Embryonic facial prominence (tissue), 1 donor: ENCODE results near the gene SRGAP2.
"Not testable (repeated sequence)": the region's sequence is repeated elsewhere in the genome, so short reads cannot be mapped to it uniquely, and the experiment has no call there.

Experiments
- DNase-seq: peaks from one replicate; pipeline ENCODE4 v3.0.0-alpha.2; 2016; ENCODE audit errors: extremely low spot score

SRGAP2 gene

GRCh38 chr1:206205569-206205968, 2.2 kb downstream of the SRGAP2 start:
- DNase-seq: not testable (repeated sequence)

DNA sequence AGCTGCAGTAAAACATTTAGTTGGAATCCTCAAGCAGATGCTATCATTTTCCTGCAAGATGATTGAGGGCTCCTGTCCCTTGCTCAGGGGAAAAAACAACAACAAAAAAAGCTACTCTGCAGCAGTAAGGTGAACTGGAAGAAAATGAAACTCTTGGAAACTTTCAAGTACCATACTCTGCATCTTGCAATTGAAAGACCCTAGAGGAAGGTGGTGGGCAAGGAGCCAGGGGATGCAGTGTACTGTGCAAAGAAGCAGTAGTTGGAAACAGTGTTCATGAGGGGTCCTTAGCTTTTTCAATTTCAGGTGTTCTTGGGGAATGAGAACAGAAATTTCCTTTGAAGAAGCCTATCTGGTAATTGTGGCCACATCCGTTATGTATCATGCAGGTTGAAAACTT, 7.5 kb downstream of the SRGAP2 start:
- DNase-seq: not testable (repeated sequence)

DNA sequence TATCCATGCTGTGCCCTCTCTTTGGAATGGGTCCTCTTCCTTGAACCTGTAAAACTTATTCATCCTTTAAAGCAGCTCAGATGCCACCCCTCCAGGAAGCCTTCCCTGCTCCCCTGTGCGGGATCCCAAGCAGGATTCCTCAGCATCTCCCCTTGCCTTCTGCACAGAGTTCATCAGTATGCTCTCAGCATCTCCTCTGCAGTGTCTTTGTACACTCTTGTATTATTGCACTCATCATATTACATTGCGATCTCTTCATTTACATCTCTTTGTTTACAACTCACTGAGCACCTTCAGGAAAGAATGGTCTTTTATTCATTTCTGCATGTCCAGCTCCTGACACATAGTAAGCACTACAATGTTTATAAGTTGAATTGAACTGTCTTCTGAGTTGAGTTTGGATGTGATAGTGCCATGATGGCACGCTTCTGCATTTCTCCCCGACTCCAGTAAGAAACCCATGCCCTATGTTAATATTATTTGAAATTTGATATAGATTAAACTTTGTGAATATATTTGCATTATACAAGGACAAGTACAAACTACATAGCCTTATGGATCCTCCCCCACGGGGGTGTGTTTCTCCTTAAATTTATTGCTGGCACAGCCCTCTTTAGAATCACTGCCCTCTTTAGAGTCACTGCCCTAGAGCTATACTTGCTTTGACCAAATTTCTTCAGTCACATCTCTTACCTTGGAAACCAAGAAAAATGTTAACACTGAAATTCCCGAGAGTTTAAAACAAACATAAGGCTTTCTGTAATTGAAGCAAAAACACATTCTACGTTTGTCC, 12.5 kb downstream of the SRGAP2 start:
- DNase-seq: not testable (repeated sequence)

DNA sequence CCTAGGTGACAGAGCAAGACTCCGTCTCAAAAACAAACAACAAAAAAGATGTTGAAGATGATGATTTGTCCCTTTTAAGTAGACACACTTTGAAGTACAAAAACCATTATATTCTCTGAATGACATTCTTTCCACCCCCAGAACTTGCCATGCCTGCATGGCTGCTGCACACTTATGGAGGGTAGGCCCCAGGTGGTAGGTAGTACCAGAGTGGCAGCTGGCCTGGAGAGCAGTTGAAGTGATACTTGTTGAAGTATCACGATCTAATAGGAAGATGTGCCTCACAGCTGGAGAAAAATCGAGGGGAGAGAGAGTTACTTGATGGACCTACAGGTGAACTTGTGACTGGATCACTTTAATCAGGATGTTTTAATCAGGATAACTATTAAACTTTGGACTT, 14.9 kb downstream of the SRGAP2 start:
- not testable (repeated sequence) for DNase-seq

DNA sequence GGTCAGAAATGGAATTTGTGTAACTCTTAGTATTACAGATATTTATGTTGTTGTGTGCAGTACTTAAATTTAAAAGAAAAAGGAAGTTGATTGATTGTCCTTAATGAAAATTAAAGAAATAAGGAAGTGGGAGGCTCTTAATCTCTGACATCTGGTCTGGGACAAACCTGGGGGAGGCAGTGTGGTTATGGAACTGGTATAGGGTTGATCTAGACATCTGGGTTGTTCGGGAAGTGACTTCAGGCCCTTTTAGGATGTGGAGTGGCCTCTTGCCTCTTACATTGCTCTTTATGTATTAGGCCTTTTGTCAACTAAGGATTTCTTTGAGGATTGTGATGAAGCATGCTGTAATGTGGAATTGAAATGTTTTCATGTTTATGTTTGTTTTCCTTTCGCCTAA, 15.4 kb downstream of the SRGAP2 start:
- DNase-seq: not testable (repeated sequence)

- not testable (repeated sequence) for DNase-seq
These were observed 16.4 kb downstream of the SRGAP2 start for GRCh38 chr1:206219514-206220331.

- DNase-seq: not testable (repeated sequence)
These were observed 17.1 kb downstream of the SRGAP2 start for GRCh38 chr1:206220332-206221000.

- not testable (repeated sequence) for DNase-seq
These were observed 18.2 kb downstream of the SRGAP2 start for GRCh38 chr1:206221585-206221984.

DNA sequence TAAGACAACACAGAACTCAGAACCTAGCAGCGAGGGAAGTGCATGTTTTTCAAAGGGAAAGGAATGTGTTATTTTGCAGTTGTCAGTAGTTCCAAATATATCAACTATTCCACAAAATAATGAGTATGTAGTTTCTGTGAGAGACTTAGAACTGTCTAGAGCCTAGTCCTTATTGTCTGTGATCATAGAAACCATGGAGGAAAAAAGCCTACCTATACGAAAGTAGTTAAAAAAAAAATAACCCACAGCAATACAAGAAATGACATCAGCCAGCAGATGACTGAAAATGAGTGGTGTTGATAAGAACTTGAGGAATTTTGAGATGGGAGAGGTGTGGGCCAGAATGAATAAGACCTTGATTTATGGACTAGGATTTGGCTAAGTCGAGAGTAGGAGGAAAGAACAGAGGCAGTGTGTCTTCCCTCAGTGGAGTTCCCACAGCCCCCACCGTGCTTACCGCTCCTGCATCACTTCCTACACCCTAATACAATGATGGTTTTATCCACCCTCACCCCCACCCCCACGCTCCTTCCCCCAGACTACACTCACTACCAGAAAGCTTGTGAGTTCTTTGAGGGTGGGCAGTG, 20.9 kb downstream of the SRGAP2 start:
- not testable (repeated sequence) for DNase-seq

DNA sequence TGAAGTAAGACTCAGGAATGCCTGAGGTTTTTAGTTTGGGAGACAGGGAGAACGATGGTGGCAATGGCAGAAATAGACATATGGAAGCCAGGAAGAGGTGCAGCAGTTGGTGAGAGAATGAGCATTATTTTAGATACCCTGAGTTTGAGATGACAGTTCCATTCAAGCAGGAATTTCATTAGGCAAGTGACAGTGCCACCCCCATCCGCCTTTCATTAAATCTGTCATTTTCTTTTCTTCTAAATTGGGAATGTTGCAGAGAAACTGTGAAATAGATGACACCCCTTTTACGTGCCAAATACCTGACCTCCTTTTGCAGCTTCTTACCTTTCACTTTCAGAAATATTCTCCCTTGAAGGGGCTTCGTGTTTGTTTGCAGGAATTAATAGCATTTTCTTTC, 22.0 kb downstream of the SRGAP2 start:
- DNase-seq: not testable (repeated sequence)

- not testable (repeated sequence) for DNase-seq
These were observed 23.5 kb downstream of the SRGAP2 start for GRCh38 chr1:206226886-206227285.

DNA sequence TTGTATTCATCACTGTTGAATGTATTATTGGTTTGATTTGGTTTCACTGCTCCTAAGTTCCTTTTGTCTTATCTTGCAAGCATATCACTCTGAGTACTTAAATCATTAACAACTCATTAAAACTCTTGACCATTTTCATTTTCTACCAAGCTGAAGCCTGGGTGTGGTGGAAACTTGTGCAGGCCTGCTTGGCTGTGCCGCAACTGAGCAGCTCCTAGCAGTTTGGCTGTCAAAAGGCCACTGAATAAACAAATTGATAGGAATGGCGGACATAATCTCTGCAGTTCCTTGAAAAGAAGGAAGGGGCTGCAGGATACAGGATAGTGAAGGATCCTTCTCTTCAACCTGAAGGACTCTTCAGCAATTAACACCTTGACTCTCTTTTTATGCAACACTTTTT, 25.9 kb downstream of the SRGAP2 start:
- not testable (repeated sequence) for DNase-seq

DNA sequence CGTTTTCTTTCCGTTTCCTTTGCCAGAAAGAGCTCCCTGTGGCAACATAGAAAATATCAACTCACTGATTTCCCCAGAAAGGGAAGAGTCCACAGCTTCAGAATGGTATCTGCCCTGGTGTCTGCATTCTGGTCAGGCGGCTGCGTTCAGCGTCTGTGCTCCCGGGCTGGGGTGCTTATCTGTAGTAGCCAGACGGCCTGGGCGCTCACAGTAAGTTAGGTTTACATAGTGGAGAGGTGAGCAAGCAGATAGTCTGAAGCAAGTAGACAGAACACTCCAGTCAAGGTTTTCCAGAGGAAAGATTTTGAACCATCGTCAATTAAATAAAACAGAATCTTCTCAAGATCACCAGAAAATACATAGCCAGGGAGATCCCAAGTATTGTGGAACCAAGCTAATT, 28.6 kb downstream of the SRGAP2 start:
- DNase-seq: not testable (repeated sequence)

DNA sequence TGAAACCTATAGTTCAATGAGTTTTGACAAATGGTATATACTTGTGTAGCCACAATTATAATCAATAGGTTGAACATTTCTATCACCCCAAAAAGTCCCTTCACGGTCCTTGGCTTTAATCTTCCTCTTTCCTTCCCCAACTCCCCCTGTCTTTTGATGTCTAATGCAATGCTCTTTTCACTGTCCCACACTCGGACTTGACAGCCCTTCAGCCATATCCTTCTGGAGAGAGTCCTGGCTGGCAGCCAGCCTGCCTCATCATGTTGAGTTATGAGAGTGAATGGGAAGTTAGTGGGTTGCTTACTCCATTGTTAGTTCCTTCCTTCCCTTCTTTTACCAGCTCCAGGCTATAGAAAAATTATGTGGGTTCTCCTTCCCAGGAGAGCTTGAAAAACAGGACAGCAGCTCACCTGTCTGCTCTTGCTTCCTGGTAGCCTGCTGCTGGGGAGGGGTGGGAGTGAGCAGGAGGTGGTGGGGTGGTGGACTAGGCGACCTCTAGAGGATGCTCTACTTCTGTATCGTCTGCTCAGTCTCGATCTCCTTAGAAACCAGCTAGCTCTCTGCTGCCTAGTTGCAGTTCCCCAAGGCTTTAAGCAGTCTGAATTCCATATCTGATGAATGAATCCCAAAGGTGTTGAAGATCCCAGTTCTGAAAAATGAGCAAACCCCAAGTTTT, 29.8 kb downstream of the SRGAP2 start:
- not testable (repeated sequence) for DNase-seq

DNA sequence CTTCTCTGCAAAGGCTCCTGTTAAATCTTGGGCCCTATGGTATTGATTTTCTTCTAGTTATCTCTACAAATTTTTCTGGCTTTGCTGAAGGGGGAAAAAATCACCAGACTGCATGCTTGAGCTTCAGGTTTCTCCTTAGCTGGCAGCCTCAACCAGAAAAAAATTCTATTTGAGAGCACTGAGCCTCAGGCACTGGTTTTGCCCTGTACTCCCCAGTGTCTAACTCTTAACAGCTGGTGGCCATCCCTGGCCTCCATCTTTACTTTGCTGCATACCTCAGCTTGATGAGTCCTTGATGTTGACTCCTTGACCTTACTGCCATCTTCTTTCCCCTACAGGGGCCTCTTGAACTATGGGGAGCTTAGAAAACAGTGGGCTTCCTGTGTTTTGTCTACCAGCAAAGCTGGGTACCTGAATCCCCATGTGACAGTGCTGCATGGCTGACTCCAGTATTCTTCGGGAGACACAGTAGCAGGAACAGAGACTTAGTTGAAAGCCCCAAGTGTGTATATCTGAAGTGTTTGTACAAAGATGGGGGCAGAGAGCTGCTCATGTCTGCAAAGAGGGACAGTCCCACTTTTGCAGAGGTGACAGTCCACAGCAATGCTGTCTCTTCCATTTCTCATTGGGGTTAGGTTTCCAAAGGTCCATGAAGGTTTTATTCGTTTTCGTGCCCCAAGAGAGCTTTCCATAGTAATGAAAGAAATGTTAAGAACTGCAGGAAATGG, 31.0 kb downstream of the SRGAP2 start:
- not testable (repeated sequence) for DNase-seq

GRCh38 chr1:206235190-206235589, 31.8 kb downstream of the SRGAP2 start:
- not testable (repeated sequence) for DNase-seq

- not testable (repeated sequence) for DNase-seq
These were observed 36.9 kb downstream of the SRGAP2 start for GRCh38 chr1:206240288-206240687.

GRCh38 chr1:206243335-206243734, 40.0 kb downstream of the SRGAP2 start:
- not testable (repeated sequence) for DNase-seq

DNA sequence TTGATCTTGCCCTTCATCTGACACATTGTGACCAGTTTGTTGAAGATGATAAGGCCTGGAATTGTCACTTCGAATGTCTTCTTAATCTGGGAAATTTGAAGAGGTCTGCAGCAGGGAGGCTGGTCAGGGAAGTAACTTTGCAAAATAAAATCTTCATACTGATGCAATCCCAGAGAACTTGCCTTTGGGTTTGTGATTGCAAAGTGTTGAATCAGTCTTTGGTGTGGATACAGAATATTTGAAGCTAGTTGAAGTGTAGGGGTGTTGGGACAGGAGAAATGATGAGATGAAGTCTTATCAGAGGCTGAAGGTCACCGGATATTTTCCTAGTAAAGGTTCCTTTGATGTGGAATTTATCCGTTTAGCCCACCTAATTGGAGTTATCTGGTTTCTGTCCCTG, 42.1 kb downstream of the SRGAP2 start:
- DNase-seq: not testable (repeated sequence)

GRCh38 chr1:206246129-206246886, 43.0 kb downstream of the SRGAP2 start:
- not testable (repeated sequence) for DNase-seq
